C4-2B (cell line): ENCODE results near the gene SLC7A6.

ENCODE experiments used
- H3K27ac ChIP-seq: fragments of 450-650 bp; 2 replicates; pipeline ENCODE4 v1.5.1; 2017
- ZFX ChIP-seq: fragments of 450-650 bp; IDR thresholded peaks from 2 replicates; pipeline ENCODE4 v1.6.1; 2017
- TF ChIP-seq, protein P1 (sequence below): fragments of 450-650 bp; conservative IDR thresholded peaks from 2 replicates; pipeline ENCODE4 v1.5.1; 2017; ENCODE audit warnings: mild to moderate bottlenecking

Gene SLC7A6

GRCh38 chr16:68250951-68251350 is 13.4 kb upstream of the SLC7A6 start:
- no peak overlapping the region for H3K27ac ChIP-seq
- TF ChIP-seq ZFX: no peak
- TF ChIP-seq, protein P1, sequence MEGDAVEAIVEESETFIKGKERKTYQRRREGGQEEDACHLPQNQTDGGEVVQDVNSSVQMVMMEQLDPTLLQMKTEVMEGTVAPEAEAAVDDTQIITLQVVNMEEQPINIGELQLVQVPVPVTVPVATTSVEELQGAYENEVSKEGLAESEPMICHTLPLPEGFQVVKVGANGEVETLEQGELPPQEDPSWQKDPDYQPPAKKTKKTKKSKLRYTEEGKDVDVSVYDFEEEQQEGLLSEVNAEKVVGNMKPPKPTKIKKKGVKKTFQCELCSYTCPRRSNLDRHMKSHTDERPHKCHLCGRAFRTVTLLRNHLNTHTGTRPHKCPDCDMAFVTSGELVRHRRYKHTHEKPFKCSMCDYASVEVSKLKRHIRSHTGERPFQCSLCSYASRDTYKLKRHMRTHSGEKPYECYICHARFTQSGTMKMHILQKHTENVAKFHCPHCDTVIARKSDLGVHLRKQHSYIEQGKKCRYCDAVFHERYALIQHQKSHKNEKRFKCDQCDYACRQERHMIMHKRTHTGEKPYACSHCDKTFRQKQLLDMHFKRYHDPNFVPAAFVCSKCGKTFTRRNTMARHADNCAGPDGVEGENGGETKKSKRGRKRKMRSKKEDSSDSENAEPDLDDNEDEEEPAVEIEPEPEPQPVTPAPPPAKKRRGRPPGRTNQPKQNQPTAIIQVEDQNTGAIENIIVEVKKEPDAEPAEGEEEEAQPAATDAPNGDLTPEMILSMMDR: no peak

DNA sequence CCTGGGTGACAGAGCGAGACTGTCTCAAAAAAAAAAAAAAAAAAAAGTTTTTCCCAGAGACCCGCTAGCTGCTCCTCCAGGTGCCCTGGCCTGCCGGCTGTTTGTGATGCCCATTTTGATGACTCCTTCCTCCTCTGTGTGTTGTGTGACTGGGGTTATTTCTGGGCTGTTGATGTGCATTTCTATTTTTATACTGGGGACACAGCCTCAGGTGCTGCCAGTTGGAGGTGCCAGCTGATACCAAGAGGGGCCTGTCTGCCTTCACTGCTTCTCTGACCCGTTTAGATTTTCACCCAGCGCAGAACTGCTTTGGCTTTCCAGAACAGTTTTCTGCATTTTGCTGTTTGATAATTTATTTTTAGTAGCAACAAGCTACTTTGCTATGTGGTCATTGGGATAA is 12.5 kb upstream of the SLC7A6 start:
- TF ChIP-seq ZFX: no peak
- TF ChIP-seq, protein P1: no peak
- H3K27ac ChIP-seq: no peak overlapping the region

DNA sequence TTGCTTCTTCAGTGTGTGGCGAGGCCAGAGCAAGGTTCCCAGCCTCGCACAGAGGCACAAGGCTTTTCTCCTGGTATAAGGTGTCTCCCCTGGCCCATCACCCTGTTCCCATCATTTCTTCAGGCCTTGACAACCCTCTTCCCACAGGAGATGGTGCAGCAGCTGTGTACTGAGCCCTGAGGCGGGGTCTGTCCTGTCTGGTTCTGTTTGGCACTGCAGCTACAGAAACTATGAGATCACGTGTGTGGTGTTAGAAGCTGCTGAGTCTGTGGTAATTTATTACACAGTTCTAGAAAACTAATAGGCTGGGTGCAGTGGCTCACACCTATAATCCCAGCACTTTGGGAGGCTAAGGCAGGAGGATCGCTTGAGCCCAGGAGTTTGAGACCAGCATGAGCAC is 11.9 kb upstream of the SLC7A6 start:
- H3K27ac ChIP-seq: no peak overlapping the region
- no peak for TF ChIP-seq ZFX
- TF ChIP-seq, protein P1: no peak

GRCh38 chr16:68253721-68254120 is 10.6 kb upstream of the SLC7A6 start:
- no peak overlapping the region for H3K27ac ChIP-seq
- TF ChIP-seq ZFX: no peak
- TF ChIP-seq, protein P1: no peak

- no peak for TF ChIP-seq ZFX
- TF ChIP-seq, protein P1: no peak
- H3K27ac ChIP-seq: no peak overlapping the region
Measured at GRCh38 chr16:68255712-68256111, 8.6 kb upstream of the SLC7A6 start.

DNA sequence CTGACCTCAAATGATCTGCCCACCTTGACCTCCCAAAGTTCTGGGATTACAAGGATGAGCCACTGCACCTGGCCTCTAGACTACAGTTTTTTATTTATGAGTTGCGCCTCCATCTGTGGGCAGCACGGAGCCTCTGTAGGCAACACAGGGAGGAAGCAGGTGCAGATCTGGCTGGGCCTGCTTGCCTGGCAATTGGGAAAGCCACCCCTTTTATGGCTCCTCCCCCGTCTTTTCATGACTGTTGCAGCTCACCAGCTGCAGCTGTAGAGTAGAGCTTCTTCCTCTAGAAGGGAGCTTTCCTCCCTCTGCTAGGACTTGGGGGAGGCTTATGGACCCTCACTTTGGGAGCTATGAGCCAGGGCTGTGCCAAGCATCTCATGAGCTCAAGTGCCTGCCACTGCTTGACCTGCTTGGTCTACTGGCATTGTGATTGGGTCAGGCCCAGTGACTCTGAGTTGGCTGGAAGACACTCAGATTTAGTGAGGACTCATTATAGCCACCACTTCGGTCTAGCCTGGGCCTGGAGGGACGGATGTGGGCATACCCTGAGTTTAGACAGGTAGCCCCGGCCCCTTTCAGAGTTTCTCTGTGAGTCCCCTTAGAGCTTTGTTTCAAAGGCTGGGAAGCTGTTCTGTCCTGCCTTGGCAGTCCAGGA is 6.9 kb upstream of the SLC7A6 start:
- H3K27ac ChIP-seq: no peak overlapping the region
- TF ChIP-seq, protein P1: no peak
- TF ChIP-seq ZFX: no peak

DNA sequence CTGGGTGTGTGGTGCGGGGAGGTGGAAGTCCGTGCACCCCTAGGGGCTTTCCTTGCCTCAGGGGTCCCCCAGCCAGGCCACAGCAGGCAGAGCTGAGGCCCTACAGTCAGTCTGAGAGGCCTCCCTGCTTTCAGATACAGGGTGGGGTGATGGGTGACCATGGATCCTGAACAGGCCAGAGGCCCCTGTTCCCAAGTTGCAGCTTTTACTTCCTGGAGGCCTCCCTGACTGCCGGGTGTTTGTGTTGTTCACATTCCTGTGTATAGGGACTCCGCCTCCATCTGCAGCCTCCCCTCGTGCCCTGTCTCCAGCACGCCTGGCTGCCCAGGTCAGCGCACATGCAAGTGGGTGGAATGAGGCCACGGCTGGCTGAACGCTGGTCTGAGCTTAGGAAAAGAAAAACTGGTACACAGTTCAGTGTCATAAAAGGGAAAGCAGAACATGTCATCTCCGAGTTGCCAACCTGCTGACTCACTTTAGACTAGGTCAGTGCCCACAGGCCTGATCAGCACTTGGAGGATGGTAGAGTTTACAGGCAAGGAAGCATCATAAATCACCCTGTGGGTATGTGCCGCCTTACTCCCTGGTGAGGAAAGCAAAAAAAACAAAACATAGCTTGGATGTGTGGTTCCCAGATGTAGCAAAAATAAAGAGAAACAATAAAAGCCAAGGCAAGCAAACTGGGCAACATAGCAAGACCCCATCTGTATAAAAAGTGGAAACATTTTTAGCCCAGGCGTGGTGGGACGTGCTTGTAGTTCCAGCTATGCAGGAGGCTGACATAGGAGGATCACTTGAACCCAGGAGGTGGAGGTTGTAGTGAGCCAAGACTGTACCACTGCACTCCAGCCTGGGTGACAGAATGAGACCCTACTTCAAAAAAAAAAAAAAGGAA is 6.2 kb upstream of the SLC7A6 start:
- H3K27ac ChIP-seq: no peak overlapping the region
- TF ChIP-seq, protein P1: no peak
- no peak for TF ChIP-seq ZFX
